SK-N-SH treated with all-trans-retinoic acid at 6 μM for 48 hours (cell line): Measurements from ENCODE around the gene VHLL.

ENCODE experiments used
- ATAC-seq: fragments of 200-7000 bp; cut with Tn5 transposase; 3 replicates; pipeline ENCODE4 v1.9.1; 2020; ENCODE audit warnings: mild to moderate bottlenecking, moderate library complexity
- ARNTL ChIP-seq: fragments of 450-650 bp; formaldehyde crosslinking; IDR thresholded peaks from 2 replicates; pipeline ENCODE4 v1.5.0; 2020; ENCODE audit warnings: low read depth, mild to moderate bottlenecking, moderate library complexity, borderline replicate concordance
- BACH2 ChIP-seq: fragments of 250-450 bp; sonication (Bioruptor Pico); IDR thresholded peaks from 2 replicates; pipeline ENCODE4 v1.9.0; 2021; ENCODE audit warnings: mild to moderate bottlenecking, borderline replicate concordance
- CREB5 ChIP-seq: fragments of 250-450 bp; sonication (Bioruptor Pico); IDR thresholded peaks from 2 replicates; pipeline ENCODE4 v1.5.1; 2020; ENCODE audit warnings: low read depth, mild to moderate bottlenecking, moderate library complexity
- CSDC2 ChIP-seq: fragments of 250-450 bp; sonication (Bioruptor Pico); IDR thresholded peaks from 2 replicates; pipeline ENCODE4 v1.5.0; 2020; ENCODE audit warnings: mild to moderate bottlenecking, moderate library complexity
- CSRNP3 ChIP-seq: fragments of 250-450 bp; sonication (Bioruptor Pico); IDR thresholded peaks from 2 replicates; pipeline ENCODE4 v1.5.1; 2021; ENCODE audit warnings: mild to moderate bottlenecking, moderate library complexity
- ESRRG ChIP-seq: fragments of 250-450 bp; sonication (Bioruptor Pico); IDR thresholded peaks from 2 replicates; pipeline ENCODE4 v1.6.1; 2021; ENCODE audit warnings: mild to moderate bottlenecking
- ISL1 ChIP-seq: fragments of 250-450 bp; sonication (Bioruptor Pico); IDR thresholded peaks from 2 replicates; pipeline ENCODE4 v2.1.2; 2022; ENCODE audit warnings: mild to moderate bottlenecking, moderate library complexity
- OSR1 ChIP-seq: fragments of 250-450 bp; sonication (Bioruptor Pico); IDR thresholded peaks from 2 replicates; pipeline ENCODE4 v1.8.0; 2022; ENCODE audit warnings: moderate library complexity, mild to moderate bottlenecking, inconsistent platforms
- PATZ1 ChIP-seq: fragments of 250-450 bp; sonication (Bioruptor Pico); IDR thresholded peaks from 2 replicates; pipeline ENCODE4 v1.8.0; 2020; ENCODE audit warnings: mild to moderate bottlenecking, moderate library complexity, borderline replicate concordance
- POU6F1 ChIP-seq: fragments of 250-450 bp; sonication (Bioruptor Pico); IDR thresholded peaks from 2 replicates; pipeline ENCODE4 v1.8.0; 2021; ENCODE audit warnings: low read depth, mild to moderate bottlenecking, moderate library complexity, borderline replicate concordance
- PPARA ChIP-seq: fragments of 250-450 bp; sonication (Bioruptor Pico); IDR thresholded peaks from 2 replicates; pipeline ENCODE4 v1.5.0; 2020; ENCODE audit warnings: mild to moderate bottlenecking, borderline replicate concordance
- RARB ChIP-seq: fragments of 250-450 bp; sonication (Bioruptor Pico); IDR thresholded peaks from 2 replicates; pipeline ENCODE4 v1.8.0; 2021; ENCODE audit warnings: mild to moderate bottlenecking, moderate library complexity
- SNAI2 ChIP-seq: fragments of 250-450 bp; sonication (Bioruptor Pico); IDR thresholded peaks from 2 replicates; pipeline ENCODE4 v1.5.0; 2020; ENCODE audit warnings: mild to moderate bottlenecking, moderate library complexity
- TCF4 ChIP-seq: fragments of 250-450 bp; sonication (Bioruptor Pico); IDR thresholded peaks from 2 replicates; pipeline ENCODE4 v1.8.0; 2021; ENCODE audit warnings: mild to moderate bottlenecking, moderate library complexity, borderline replicate concordance
- TOX ChIP-seq: fragments of 250-450 bp; sonication (Bioruptor Pico); IDR thresholded peaks from 2 replicates; pipeline ENCODE4 v1.8.0; 2021; ENCODE audit warnings: mild to moderate bottlenecking, moderate library complexity, borderline replicate concordance
- TSHZ2 ChIP-seq: fragments of 250-450 bp; sonication (Bioruptor Pico); IDR thresholded peaks from 2 replicates; pipeline ENCODE4 v1.5.0; 2020; ENCODE audit warnings: mild to moderate bottlenecking, moderate library complexity
- ZC3H10 ChIP-seq: fragments of 250-450 bp; sonication (Bioruptor Pico); IDR thresholded peaks from 2 replicates; pipeline ENCODE4 v1.5.1; 2021; ENCODE audit warnings: mild to moderate bottlenecking, moderate library complexity
- ZFP3 ChIP-seq: fragments of 250-450 bp; sonication (Bioruptor Pico); IDR thresholded peaks from 2 replicates; pipeline ENCODE4 v1.5.0; 2020; ENCODE audit warnings: mild to moderate bottlenecking, moderate library complexity
- ZFP30 ChIP-seq: fragments of 450-650 bp; formaldehyde crosslinking; IDR thresholded peaks from 2 replicates; pipeline ENCODE4 v1.5.0; 2022; ENCODE audit warnings: mild to moderate bottlenecking, moderate library complexity
- ZNF565 ChIP-seq: fragments of 450-650 bp; formaldehyde crosslinking; conservative IDR thresholded peaks from 2 replicates; pipeline ENCODE4 v1.5.0; 2020; ENCODE audit warnings: low read depth, mild to moderate bottlenecking, moderate library complexity
- ZNF70 ChIP-seq: fragments of 450-650 bp; formaldehyde crosslinking; IDR thresholded peaks from 2 replicates; pipeline ENCODE4 v1.5.0; 2020; ENCODE audit warnings: mild to moderate bottlenecking, moderate library complexity
- ZNF8 ChIP-seq: fragments of 450-650 bp; formaldehyde crosslinking; IDR thresholded peaks from 2 replicates; pipeline ENCODE4 v1.5.0; 2020; ENCODE audit warnings: mild to moderate bottlenecking, moderate library complexity

Gene VHLL

GRCh38 chr1:156337888-156338179 is 38.7 kb upstream of the VHLL start:
- TF ChIP-seq CREB5 (no peak), CSDC2 (CRISPR knock-in tag) (no peak), TOX (no peak), TSHZ2 (CRISPR knock-in tag) (no peak), ZFP3 (no peak), ESRRG (no peak), ZFP30 (CRISPR knock-in tag) (no peak), ZC3H10 (no peak)
- ATAC-seq = peak; percentile 67

- TF ChIP-seq ISL1 (CRISPR knock-in tag) (no peak), TCF4 (CRISPR knock-in tag) (no peak), ZNF8 (CRISPR knock-in tag) (no peak), POU6F1 (CRISPR knock-in tag) (no peak), CSRNP3 (no peak), PATZ1 (CRISPR knock-in tag) (no peak), ARNTL (CRISPR knock-in tag) (no peak), ZC3H10 (no peak), RARB (CRISPR knock-in tag) (no peak), BACH2 (CRISPR knock-in tag) (no peak), CSDC2 (CRISPR knock-in tag) (no peak), TSHZ2 (CRISPR knock-in tag) (no peak), ZNF565 (CRISPR knock-in tag) (no peak), ZFP3 (no peak), PPARA (no peak), SNAI2 (no peak), OSR1 (CRISPR knock-in tag) (no peak), TOX (no peak), ZNF70 (no peak)
- ATAC-seq = no peak; the same call in 2 of the 3 replicates
These were observed 38.2 kb upstream of the VHLL start for GRCh38 chr1:156337052-156337887.
